Measurements from ENCODE around the gene CNPY1.

CNPY1 gene

GRCh38 chr7:155517452-155517851, 28.9 kb downstream of the CNPY1 start:
- in situ Hi-C loops (cut with HindIII; ENCODE audit: low sequenced_read_pairs) = no loop called here
- TF ChIP-seq, protein P1, sequence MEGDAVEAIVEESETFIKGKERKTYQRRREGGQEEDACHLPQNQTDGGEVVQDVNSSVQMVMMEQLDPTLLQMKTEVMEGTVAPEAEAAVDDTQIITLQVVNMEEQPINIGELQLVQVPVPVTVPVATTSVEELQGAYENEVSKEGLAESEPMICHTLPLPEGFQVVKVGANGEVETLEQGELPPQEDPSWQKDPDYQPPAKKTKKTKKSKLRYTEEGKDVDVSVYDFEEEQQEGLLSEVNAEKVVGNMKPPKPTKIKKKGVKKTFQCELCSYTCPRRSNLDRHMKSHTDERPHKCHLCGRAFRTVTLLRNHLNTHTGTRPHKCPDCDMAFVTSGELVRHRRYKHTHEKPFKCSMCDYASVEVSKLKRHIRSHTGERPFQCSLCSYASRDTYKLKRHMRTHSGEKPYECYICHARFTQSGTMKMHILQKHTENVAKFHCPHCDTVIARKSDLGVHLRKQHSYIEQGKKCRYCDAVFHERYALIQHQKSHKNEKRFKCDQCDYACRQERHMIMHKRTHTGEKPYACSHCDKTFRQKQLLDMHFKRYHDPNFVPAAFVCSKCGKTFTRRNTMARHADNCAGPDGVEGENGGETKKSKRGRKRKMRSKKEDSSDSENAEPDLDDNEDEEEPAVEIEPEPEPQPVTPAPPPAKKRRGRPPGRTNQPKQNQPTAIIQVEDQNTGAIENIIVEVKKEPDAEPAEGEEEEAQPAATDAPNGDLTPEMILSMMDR (IDR thresholded peaks at IDR 0.05; ENCODE audit: low read depth, low read length, missing control alignments) = no peak

GRCh38 chr7:155516466-155516865, 29.9 kb downstream of the CNPY1 start:
- H3K4me3 ChIP-seq (ENCODE audit: low read depth, low read length) = no peak overlapping the region
- DNase-seq (ENCODE audit: low read depth) = no peak
- in situ Hi-C loops (cut with HindIII; ENCODE audit: low sequenced_read_pairs) = no loop called here
- TF ChIP-seq, protein P1 (IDR thresholded peaks at IDR 0.05; ENCODE audit: low read depth, low read length, missing control alignments) = no peak

More at GRCh38 chr7:155517452-155517851, 28.9 kb downstream of the CNPY1 start:
- no peak overlapping the region for H3K4me3 ChIP-seq (ENCODE audit: low read depth, low read length)
- no peak for DNase-seq (ENCODE audit: low read depth)

DNA sequence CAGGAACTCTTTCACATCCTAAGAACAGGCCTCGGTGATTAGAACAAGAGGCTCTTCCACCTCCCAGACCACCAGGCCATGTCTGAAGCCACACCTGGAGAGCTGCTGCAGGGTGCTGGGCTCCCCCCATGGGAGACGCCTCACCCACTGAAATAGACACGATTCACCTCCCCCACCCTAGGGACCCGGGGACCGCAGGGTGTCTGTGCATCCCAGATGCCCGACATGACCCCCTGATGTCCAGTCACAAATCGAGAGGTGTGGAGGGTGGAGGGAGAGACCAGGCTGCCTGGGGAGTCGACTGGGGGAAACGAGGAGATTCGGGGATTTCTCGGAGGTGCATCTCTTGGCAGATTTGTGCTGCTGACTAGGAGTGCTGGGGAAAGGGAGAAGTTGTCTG, 31.0 kb downstream of the CNPY1 start:
- TF ChIP-seq, protein P1 (IDR thresholded peaks at IDR 0.05; ENCODE audit: low read depth, low read length, missing control alignments) = no peak
- DNase-seq (ENCODE audit: low read depth) = no peak
- in situ Hi-C loops (cut with HindIII; ENCODE audit: low sequenced_read_pairs) = no loop called here
- no peak overlapping the region for H3K4me3 ChIP-seq (ENCODE audit: low read depth, low read length)

GRCh38 chr7:155514296-155514695, 32.1 kb downstream of the CNPY1 start:
- no peak overlapping the region for H3K4me3 ChIP-seq (ENCODE audit: low read depth, low read length)
- TF ChIP-seq, protein P1 (IDR thresholded peaks at IDR 0.05; ENCODE audit: low read depth, low read length, missing control alignments) = no peak
- in situ Hi-C loops (cut with HindIII; ENCODE audit: low sequenced_read_pairs) = no loop called here
- no peak for DNase-seq (ENCODE audit: low read depth)

GRCh38 chr7:155513543-155514285, 32.6 kb downstream of the CNPY1 start:
- no peak overlapping the region for H3K4me3 ChIP-seq (ENCODE audit: low read depth, low read length)
- in situ Hi-C loops (cut with HindIII; ENCODE audit: low sequenced_read_pairs) = no loop called here
- TF ChIP-seq, protein P1 (IDR thresholded peaks at IDR 0.05; ENCODE audit: low read depth, low read length, missing control alignments) = no peak
- DNase-seq (ENCODE audit: low read depth) = no peak

DNA sequence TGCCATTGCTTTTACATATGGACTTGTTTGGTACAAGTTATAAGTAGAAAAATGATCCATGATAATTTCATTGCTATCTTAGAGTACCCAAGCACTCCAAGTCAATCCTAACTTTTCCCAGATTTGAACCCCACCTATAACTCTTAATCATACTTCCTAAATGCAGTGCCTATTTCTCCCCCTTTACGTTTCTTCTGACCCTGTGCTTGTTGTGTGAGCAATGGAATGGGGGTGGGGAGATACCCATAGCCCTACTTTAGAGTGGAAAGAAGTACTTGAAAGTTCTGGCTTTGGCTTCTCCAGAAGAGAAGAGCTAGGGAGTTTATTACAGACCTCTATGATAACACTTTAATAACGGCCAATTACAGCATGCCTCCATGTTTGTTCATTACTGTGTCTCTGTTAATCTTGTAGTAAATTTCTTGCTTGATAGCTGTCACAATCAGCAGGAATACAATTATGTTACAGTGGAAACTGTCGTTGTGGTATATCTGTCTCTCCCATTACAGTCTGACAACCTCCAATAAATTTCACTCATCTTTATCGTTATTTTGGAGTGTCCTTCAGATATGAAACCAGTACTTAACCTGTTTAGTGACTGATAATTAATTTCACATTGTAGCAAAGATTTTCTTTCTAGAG, 34.0 kb downstream of the CNPY1 start:
- TF ChIP-seq, protein P1 (IDR thresholded peaks at IDR 0.05; ENCODE audit: low read depth, low read length, missing control alignments) = no peak
- no peak overlapping the region for H3K4me3 ChIP-seq (ENCODE audit: low read depth, low read length)
- in situ Hi-C loops (cut with HindIII; ENCODE audit: low sequenced_read_pairs) = no loop called here
- no peak for DNase-seq (ENCODE audit: low read depth)
